NCI-H446 (cell line): Measurements from ENCODE around the gene GBF1.
"Not testable (repeated sequence)": the region's sequence is repeated elsewhere in the genome, so short reads cannot be mapped to it uniquely, and the experiment has no call there.

ENCODE experiments used
- DNase-seq, 2 experiments: peaks; one replicate each; lab custom pipeline; 2025; lab: John Stamatoyannopoulos, UW

Gene GBF1, protein sequence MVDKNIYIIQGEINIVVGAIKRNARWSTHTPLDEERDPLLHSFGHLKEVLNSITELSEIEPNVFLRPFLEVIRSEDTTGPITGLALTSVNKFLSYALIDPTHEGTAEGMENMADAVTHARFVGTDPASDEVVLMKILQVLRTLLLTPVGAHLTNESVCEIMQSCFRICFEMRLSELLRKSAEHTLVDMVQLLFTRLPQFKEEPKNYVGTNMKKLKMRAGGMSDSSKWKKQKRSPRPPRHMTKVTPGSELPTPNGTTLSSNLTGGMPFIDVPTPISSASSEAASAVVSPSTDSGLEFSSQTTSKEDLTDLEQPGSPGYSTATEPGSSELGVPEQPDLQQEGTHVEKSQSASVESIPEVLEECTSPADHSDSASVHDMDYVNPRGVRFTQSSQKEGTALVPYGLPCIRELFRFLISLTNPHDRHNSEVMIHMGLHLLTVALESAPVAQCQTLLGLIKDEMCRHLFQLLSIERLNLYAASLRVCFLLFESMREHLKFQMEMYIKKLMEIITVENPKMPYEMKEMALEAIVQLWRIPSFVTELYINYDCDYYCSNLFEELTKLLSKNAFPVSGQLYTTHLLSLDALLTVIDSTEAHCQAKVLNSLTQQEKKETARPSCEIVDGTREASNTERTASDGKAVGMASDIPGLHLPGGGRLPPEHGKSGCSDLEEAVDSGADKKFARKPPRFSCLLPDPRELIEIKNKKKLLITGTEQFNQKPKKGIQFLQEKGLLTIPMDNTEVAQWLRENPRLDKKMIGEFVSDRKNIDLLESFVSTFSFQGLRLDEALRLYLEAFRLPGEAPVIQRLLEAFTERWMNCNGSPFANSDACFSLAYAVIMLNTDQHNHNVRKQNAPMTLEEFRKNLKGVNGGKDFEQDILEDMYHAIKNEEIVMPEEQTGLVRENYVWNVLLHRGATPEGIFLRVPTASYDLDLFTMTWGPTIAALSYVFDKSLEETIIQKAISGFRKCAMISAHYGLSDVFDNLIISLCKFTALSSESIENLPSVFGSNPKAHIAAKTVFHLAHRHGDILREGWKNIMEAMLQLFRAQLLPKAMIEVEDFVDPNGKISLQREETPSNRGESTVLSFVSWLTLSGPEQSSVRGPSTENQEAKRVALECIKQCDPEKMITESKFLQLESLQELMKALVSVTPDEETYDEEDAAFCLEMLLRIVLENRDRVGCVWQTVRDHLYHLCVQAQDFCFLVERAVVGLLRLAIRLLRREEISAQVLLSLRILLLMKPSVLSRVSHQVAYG (N-terminal part only)

GRCh38 chr10:102245082-102245931 is at the start of gene GBF1:
GBF1 (plus strand) TSS chr10:102245532; CDS start chr10:102258939, 13,407 bp downstream.
- DNase-seq = peak; percentile 93 to 98

- DNase-seq = no peak
Observed at GRCh38 chr10:102196893-102197292, 48.4 kb upstream of the GBF1 start.

DNA sequence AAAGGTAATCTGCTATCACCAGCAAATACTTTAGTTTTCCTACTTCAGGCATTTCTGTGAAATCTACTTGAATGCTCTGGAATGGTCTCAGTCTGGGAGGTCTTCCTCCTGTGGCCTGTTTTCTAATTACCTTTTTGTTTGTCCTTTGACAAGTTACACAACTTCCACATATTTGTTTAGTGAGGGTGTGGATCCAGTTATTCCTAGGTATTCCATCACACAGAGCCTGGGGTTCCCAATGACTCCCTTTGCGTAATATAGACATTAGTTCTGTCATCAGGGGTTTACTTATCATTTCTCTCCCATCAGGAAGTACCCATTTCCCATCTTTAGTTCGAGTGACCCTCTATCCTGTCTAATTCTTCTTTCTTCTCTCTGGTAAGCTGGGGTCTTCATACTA is 47.3 kb upstream of the GBF1 start:
- DNase-seq = no peak

GRCh38 chr10:102200751-102201640 is 44.3 kb upstream of the GBF1 start:
- DNase-seq = no peak

- DNase-seq = no peak
Observed at GRCh38 chr10:102202386-102202785, 42.9 kb upstream of the GBF1 start.

GRCh38 chr10:102208311-102209035 is 36.9 kb upstream of the GBF1 start:
- DNase-seq = no peak

DNA sequence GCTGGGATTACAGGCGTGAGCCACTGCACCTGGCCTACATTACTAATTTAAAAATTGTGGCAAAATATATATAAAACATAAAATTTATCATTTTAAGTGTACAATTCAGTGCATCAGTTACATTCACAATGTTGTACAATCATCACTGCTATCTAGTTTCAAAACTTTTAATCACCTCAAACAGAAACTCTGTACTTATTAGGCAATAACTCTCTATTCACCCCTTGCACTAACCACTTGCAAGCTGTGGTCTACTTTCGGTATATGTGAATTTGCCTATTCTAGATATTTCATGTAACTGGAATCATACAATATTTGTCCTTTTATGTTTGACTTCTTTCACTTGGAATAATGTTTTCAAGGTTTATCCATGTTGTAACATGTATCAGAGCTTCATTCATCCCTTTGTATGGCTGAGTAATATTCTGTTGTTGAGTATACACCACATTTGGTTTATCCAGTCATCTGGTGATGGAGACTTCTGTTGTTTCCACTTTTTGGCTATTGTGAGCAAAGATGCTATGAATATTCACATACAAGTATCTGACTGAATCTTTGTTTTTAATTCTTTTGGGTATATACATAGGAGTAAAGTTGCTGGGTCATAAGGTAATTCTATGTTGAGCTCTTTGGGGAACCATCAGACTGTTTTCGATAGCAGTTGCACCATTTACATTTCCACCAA is 33.6 kb upstream of the GBF1 start:
- no peak for DNase-seq

GRCh38 chr10:102213599-102213998 is 31.7 kb upstream of the GBF1 start:
- DNase-seq = not testable (repeated sequence)

DNA sequence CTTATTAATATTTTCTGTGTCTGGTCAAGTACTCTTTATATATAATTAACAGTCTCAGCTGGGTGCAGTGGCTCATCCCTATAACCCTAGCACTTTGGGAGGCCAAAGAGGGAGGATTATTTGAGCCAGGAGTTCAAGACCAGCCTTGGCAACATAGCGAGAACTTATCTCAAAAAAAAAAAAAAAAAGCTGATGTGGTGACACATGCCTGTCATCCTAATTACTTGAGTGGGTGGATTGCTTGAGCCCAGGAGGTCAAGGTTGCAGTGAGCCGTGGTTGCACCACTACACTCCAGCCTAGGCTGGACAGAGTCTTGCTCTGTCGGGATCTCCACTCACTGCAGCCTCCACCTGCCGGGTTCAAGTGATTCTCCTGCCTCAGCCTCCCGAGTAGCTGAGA is 26.0 kb upstream of the GBF1 start:
- DNase-seq = no peak

DNA sequence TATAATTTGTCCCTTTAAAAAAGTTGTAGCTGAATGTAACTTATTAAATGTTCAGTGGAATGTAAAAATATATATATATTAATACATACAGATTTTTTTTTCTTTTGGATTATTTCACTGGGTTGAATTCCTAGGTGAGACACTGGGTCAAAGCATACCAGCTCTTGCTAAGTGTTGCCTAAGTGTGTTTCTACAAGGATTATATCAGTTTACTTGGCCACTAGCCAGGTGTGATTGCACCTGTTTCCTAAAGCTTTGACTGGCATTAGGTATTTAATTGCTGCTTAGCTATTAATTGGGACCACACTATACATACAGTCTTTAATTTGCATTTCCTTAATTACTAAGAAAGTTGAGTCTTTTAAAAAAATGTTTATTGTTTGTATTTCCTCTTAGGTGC is 24.7 kb upstream of the GBF1 start:
- no peak for DNase-seq

DNA sequence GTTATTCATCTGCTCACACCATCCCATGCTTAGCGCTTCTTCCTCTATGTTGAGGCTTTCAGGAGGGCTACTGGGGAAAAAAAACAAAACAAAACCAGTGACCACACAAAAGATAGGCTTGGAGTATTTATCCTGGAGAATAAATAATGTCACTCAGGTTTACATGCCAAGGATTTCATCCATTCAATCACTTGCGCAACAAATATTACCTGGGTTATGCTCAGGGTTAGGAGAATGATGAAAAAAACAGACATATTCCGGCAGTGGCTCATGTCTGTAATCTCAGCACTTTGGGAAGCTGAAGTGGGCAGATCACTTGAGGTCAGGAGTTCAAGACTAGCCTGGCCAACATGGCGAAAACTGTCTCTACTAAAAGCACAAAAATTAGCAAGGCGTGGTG is 22.5 kb upstream of the GBF1 start:
- no peak for DNase-seq

- peak; percentile 79 to 90 for DNase-seq
Observed at GRCh38 chr10:102225646-102226541, 19.4 kb upstream of the GBF1 start, which contains the start of gene ELOVL3. ELOVL3 (plus strand) TSS chr10:102226299; CDS start chr10:102226549, 250 bp downstream.

DNA sequence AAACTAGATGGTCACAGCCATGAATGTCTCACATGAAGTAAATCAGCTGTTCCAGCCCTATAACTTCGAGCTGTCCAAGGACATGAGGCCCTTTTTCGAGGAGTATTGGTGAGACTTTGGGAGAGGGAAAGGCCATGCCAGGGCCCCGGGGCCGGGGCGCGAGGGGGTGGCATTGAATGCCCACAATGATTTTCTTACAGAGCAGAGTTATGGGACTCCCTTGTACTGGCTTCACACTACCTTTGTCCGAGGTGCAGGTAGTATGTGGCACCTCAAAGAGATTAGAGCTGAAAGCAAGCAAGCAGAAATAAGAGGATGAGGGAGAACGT is 18.8 kb upstream of the GBF1 start:
- no peak for DNase-seq

- no peak for DNase-seq
Observed at GRCh38 chr10:102227050-102227449, 18.3 kb upstream of the GBF1 start.

- DNase-seq = peak; percentile 22 to 77
Observed at GRCh38 chr10:102229810-102230263, 15.5 kb upstream of the GBF1 start.

DNA sequence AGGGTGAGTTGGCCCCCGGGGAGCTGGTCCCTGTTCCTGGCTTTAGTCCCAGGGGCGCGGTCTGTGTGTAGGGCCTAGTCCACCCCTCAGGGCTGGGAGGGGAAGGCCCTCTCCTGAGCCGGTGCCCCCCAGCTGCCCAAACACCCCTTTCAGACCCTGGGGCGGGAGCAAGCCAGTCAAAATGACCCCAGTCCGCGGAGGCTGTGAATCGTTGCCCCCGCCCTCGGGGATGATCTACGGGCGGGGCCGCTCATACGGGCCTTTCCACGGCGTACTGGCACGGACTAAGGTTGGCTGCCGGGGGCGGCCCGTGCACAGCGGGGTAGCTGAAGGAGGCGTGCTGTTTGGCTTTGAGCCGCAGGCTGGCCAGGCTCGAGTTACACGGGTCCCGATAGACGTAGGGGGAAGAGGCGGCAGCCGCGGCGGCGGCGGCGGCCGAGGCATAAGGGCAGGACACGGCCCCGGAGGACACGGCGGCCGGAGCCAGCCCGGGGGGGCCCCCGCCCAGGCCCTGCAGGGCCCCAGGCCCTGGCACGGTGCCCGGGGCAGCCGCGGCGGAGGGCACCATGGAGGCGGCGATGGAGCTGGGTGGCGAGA is 15.0 kb upstream of the GBF1 start:
- peak; percentile 48 to 78 for DNase-seq

- no peak for DNase-seq
Observed at GRCh38 chr10:102230861-102231356, 14.4 kb upstream of the GBF1 start.
